Keratinocyte (primary cell): ENCODE data around the gene ITPR2. TPM values are rescaled to one million over a fixed set of nuclear protein-coding genes. Genes with fewer than 3 reads are reported as not detected.
A peak's percentile ranks its signal among the peaks of the same experiment; 100 is the strongest.

ENCODE experiments used
- DNase-seq: peaks from one replicate; pipeline ENCODE4 v3.0.0-alpha.2; 2011; ENCODE audit warnings: low read depth, missing footprints, low spot score
- FAIRE-seq: peaks from 2 replicates; lab custom pipeline; 2011; peaks lifted over from hg19 to GRCh38; lab: Jason Lieb, UNC
- H2AFZ ChIP-seq: 2 replicates; pipeline ENCODE4 v1.6.0; 2012; ENCODE audit warnings: low read length, control low read depth, inconsistent platforms; ENCODE audit not compliant: control insufficient read depth
- H3K27ac ChIP-seq: 2 replicates; pipeline ENCODE4 v1.5.1; 2011; ENCODE audit warnings: low read length; ENCODE audit not compliant: control insufficient read depth, insufficient read depth
- H3K27me3 ChIP-seq: 3 replicates; pipeline ENCODE4 v1.6.0; 2011; ENCODE audit warnings: low read length; ENCODE audit not compliant: control insufficient read depth, insufficient read depth; ENCODE audit errors: extremely low read depth
- H3K36me3 ChIP-seq, 2 experiments: 2 replicates in 1 of 2; 3 replicates in 1 of 2; pipeline ENCODE4 v1.5.1; 2011; ENCODE audit warnings: low read length in 2 of 2, mild to moderate bottlenecking in 1 of 2; ENCODE audit not compliant: control insufficient read depth in 2 of 2, insufficient read depth in 2 of 2; ENCODE audit errors: extremely low read depth in 1 of 2
- H3K4me1 ChIP-seq: 3 replicates; pipeline ENCODE4 v1.5.1; 2011; ENCODE audit warnings: low read length; ENCODE audit not compliant: control insufficient read depth, insufficient read depth; ENCODE audit errors: extremely low read depth
- H3K4me2 ChIP-seq: 3 replicates; pipeline ENCODE4 v1.6.0; 2011; ENCODE audit warnings: low read depth, low read length; ENCODE audit not compliant: control insufficient read depth, insufficient read depth; ENCODE audit errors: extremely low read depth
- H3K4me3 ChIP-seq, 3 experiments: fragments of 200-600 bp in 1 of 3; sonication (generic) in 1 of 3; 2 replicates in 2 of 3; 3 replicates in 1 of 3; pipeline ENCODE4 v1.5.1; 2011 to 2016; ENCODE audit warnings: low read length in 3 of 3, mild to moderate bottlenecking in 3 of 3, control low read depth in 2 of 3, inconsistent platforms in 1 of 3, low read depth in 1 of 3, mixed read lengths in 1 of 3, mixed run types in 1 of 3, moderate library complexity in 1 of 3; ENCODE audit not compliant: control insufficient read depth in 2 of 3, insufficient read depth in 2 of 3; ENCODE audit errors: extremely low read depth in 1 of 3
- H3K79me2 ChIP-seq: 2 replicates; pipeline ENCODE4 v1.6.0; 2012; ENCODE audit warnings: low read length; ENCODE audit not compliant: control insufficient read depth, insufficient read depth
- H3K9ac ChIP-seq: 3 replicates; pipeline ENCODE4 v1.6.0; 2011; ENCODE audit warnings: low read length; ENCODE audit not compliant: control insufficient read depth, insufficient read depth; ENCODE audit errors: extremely low read depth
- H3K9me1 ChIP-seq: 3 replicates; pipeline ENCODE4 v1.6.0; 2011; ENCODE audit warnings: low read length; ENCODE audit not compliant: control insufficient read depth, insufficient read depth; ENCODE audit errors: extremely low read depth
- H3K9me3 ChIP-seq: 2 replicates; pipeline ENCODE4 v1.5.1; 2012; ENCODE audit warnings: low read depth, low read length; ENCODE audit not compliant: control insufficient read depth
- H4K20me1 ChIP-seq: 3 replicates; pipeline ENCODE4 v1.6.0; 2011; ENCODE audit warnings: low read length; ENCODE audit not compliant: control insufficient read depth, insufficient read depth; ENCODE audit errors: extremely low read depth
- EZH2 ChIP-seq: IDR thresholded peaks from one replicate; pipeline ENCODE4 v1.6.1; 2012; ENCODE audit warnings: inconsistent platforms, mild to moderate bottlenecking, low read length, moderate library complexity
- dilution Hi-C: fragments of 300-500 bp; cut with MboI; formaldehyde crosslinking; loops from one replicate; pipeline ENCODE4 v1.7.0; 2020; ENCODE audit warnings: low sequenced_read_pairs; ENCODE audit not compliant: extremely low pct_ligation_motif_present
- polyA plus RNA-seq, 5 experiments: library from polyadenylated mRNA; depleted of rRNA in 3 of 5; stranded (reverse) in 3 of 5; stranded (forward) in 1 of 5; unstranded in 1 of 5; fragments of >200 nt; gene quantifications; 1 replicate in 1 of 5; 2 replicates in 3 of 5; 3 replicates in 1 of 5; pipeline versions ENCODE4 v1.2.1 to v1.2.3, GENCODE V29; 2011 to 2012; ENCODE audit warnings: missing spikeins in 2 of 5, low read depth in 1 of 5, low replicate concordance in 1 of 5
- TF ChIP-seq, protein P1 (sequence below), 3 experiments: IDR thresholded peaks in 1 of 3; conservative IDR thresholded peaks in 1 of 3; optimal IDR thresholded peaks in 1 of 3; 2 replicates in 2 of 3; 3 replicates in 1 of 3; pipeline versions ENCODE3 to v1.5.1; 2011; ENCODE audit warnings: low read length in 3 of 3, mild to moderate bottlenecking in 3 of 3, moderate library complexity in 2 of 3, control low read depth in 1 of 3, inconsistent platforms in 1 of 3; ENCODE audit not compliant: insufficient read depth in 2 of 3; ENCODE audit errors: extremely low read depth in 1 of 3

ITPR2 gene
- polyA plus RNA-seq, 1 donor (not counting 4 experiments of a cell fraction or from before 2014, with no cell fraction given) = 7.6 TPM

DNA sequence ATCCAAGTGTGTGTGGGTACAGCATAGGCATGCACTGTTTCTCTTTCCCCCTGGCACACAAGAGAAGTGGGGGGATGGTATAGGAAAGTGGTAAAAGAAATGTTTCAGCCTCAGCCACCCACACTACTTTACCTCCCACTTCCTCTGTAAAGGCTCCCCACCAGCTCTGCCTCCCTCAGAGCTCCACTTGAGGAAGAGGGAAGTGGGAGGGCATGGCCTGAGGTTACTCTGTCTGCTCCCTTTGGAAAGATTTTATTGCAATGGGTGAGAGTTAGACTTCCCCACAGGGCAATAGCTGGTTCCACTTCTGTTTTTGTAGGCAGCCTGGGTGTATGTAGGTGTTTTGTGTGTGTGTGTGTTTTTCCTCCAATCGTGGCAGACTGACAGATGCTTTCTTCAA lies 492.3 kb downstream of the ITPR2 start:
- dilution Hi-C loops = no loop called here
- no peak overlapping the region for H3K4me2 ChIP-seq
- H3K79me2 ChIP-seq = no peaks in the 10 kb centered on the region
- no peak for DNase-seq
- no peaks in the 10 kb centered on the region for H3K36me3 ChIP-seq
- no peaks in the 10 kb centered on the region for H3K9me3 ChIP-seq
- H3K27me3 ChIP-seq = no peaks in the 10 kb centered on the region
- no peaks in the 10 kb centered on the region for H3K9me1 ChIP-seq
- no peaks in the 10 kb centered on the region for H4K20me1 ChIP-seq
- FAIRE-seq = peak; percentile 46
- H3K4me1 ChIP-seq = peaks cover 13% of the 10 kb centered on the region
- no peak overlapping the region for H3K4me3 ChIP-seq
- H2AFZ ChIP-seq = no peak overlapping the region
- TF ChIP-seq, protein P1, sequence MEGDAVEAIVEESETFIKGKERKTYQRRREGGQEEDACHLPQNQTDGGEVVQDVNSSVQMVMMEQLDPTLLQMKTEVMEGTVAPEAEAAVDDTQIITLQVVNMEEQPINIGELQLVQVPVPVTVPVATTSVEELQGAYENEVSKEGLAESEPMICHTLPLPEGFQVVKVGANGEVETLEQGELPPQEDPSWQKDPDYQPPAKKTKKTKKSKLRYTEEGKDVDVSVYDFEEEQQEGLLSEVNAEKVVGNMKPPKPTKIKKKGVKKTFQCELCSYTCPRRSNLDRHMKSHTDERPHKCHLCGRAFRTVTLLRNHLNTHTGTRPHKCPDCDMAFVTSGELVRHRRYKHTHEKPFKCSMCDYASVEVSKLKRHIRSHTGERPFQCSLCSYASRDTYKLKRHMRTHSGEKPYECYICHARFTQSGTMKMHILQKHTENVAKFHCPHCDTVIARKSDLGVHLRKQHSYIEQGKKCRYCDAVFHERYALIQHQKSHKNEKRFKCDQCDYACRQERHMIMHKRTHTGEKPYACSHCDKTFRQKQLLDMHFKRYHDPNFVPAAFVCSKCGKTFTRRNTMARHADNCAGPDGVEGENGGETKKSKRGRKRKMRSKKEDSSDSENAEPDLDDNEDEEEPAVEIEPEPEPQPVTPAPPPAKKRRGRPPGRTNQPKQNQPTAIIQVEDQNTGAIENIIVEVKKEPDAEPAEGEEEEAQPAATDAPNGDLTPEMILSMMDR (optimal IDR thresholded peaks at IDR 0.05 in 1 of 3, IDR thresholded peaks at IDR 0.05 in 1 of 3, conservative IDR thresholded peaks at IDR 0.05 in 1 of 3; ENCODE audit: extremely low read depth in 1 of 3, insufficient read depth in 2 of 3, low read length in 3 of 3) = no peak
- no peak for TF ChIP-seq EZH2
- H3K27ac ChIP-seq = no peak overlapping the region
- H3K9ac ChIP-seq = no peak overlapping the region

DNA sequence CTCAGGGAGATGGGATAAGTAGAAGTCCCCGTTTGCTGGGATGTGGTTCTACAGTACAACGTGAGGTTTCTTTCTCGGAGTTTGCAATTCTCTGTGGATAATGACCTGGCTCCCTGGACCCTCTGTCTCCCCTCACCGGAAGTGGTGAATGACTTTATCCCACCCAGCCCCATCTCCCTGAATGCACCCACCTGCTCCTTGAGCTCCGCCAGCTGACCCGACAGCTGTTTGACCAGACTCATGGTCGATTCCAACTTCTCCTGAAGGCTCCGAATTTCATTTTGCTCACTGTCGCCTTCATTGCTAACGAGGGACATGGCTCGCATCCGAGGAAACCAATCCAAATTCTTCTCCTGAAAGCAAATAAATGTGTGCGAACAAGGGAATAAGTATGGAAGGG lies 493.0 kb downstream of the ITPR2 start:
- Histone ChIP-seq H3K4me3 (no peak overlapping the region), H4K20me1 (no peaks in the 10 kb centered on the region), H3K4me1 (peaks cover 13% of the 10 kb centered on the region), H3K9me1 (no peaks in the 10 kb centered on the region), H3K9ac (no peak overlapping the region), H3K9me3 (no peaks in the 10 kb centered on the region), H3K27ac (no peak overlapping the region), H3K4me2 (no peak overlapping the region), H3K27me3 (no peaks in the 10 kb centered on the region), H2AFZ (no peak overlapping the region), H3K36me3 (no peaks in the 10 kb centered on the region), H3K79me2 (no peaks in the 10 kb centered on the region)
- TF ChIP-seq, protein P1 (optimal IDR thresholded peaks at IDR 0.05 in 1 of 3, IDR thresholded peaks at IDR 0.05 in 1 of 3, conservative IDR thresholded peaks at IDR 0.05 in 1 of 3; ENCODE audit: extremely low read depth in 1 of 3, insufficient read depth in 2 of 3, low read length in 3 of 3) = no peak
- TF ChIP-seq EZH2 = no peak
- no peak for DNase-seq
- dilution Hi-C loops = no loop called here
- no peak for FAIRE-seq
